Activated CD8-positive, alpha-beta memory T cell treated with anti-CD3 and anti-CD28 coated beads for 4 hours (primary cell): ENCODE data around the gene SP140.
"Not testable (repeated sequence)": the region's sequence is repeated elsewhere in the genome, so short reads cannot be mapped to it uniquely, and the experiment has no call there.

ENCODE experiments used
- DNase-seq, 2 donors: peaks; one replicate each; pipeline ENCODE4 v3.0.0-alpha.2; 2020; ENCODE audit warnings: low read depth in 2 of 2

The SP140 gene

GRCh38 chr2:230224458-230224857 is 1.1 kb upstream of the SP140 start:
- DNase-seq: no peak

GRCh38 chr2:230226051-230226551 is 565 bp downstream of the SP140 start:
- no peak for DNase-seq

GRCh38 chr2:230227216-230227615 is 1.7 kb downstream of the SP140 start:
- DNase-seq: no peak

GRCh38 chr2:230230087-230230486 is 4.6 kb downstream of the SP140 start:
- no peak for DNase-seq

- DNase-seq: no peak
These were observed 5.1 kb downstream of the SP140 start for GRCh38 chr2:230230496-230231200.

- no peak for DNase-seq
These were observed 5.7 kb downstream of the SP140 start for GRCh38 chr2:230231251-230231650.

GRCh38 chr2:230234122-230234722 is 8.7 kb downstream of the SP140 start:
- no peak for DNase-seq

- no peak for DNase-seq
These were observed 9.3 kb downstream of the SP140 start for GRCh38 chr2:230234845-230235244.

- DNase-seq: no peak
These were observed 18.7 kb downstream of the SP140 start for GRCh38 chr2:230244211-230244610.

- DNase-seq: no peak
These were observed 20.7 kb downstream of the SP140 start for GRCh38 chr2:230246206-230246605.

GRCh38 chr2:230250231-230250630 is 24.7 kb downstream of the SP140 start:
- no peak for DNase-seq

GRCh38 chr2:230254152-230254881 is 28.8 kb downstream of the SP140 start:
- DNase-seq: no peak

- DNase-seq: no peak
These were observed 31.3 kb downstream of the SP140 start for GRCh38 chr2:230256733-230257332.

GRCh38 chr2:230258483-230258882 is 32.9 kb downstream of the SP140 start:
- DNase-seq: no peak

- DNase-seq: no peak
These were observed 36.7 kb downstream of the SP140 start for GRCh38 chr2:230262246-230262645.

GRCh38 chr2:230264945-230265344 is 39.4 kb downstream of the SP140 start:
- DNase-seq: not testable (repeated sequence)

- no peak for DNase-seq
These were observed 41.1 kb downstream of the SP140 start for GRCh38 chr2:230266638-230267037.

GRCh38 chr2:230267059-230267458 is 41.5 kb downstream of the SP140 start:
- no peak for DNase-seq

- DNase-seq: no peak
These were observed 42.0 kb downstream of the SP140 start for GRCh38 chr2:230267556-230267955.

- no peak for DNase-seq
These were observed 43.2 kb downstream of the SP140 start for GRCh38 chr2:230268606-230269243.

- no peak for DNase-seq
These were observed 44.2 kb downstream of the SP140 start for GRCh38 chr2:230269715-230270114.

- DNase-seq: no peak
These were observed 57.4 kb downstream of the SP140 start for GRCh38 chr2:230282936-230283335.
